Activated T-cell treated with anti-CD3 and anti-CD28 coated beads, Interleukin-2, amount 50 U/mL, for 4 hours (primary cell): ENCODE measurements around the gene REST. TPM values are rescaled to one million over a fixed set of nuclear protein-coding genes. Genes with fewer than 3 reads are reported as not detected.
"Not testable (repeated sequence)": the region's sequence is repeated elsewhere in the genome, so short reads cannot be mapped to it uniquely, and the experiment has no call there.

ENCODE experiments used
- ATAC-seq, 2 donors: fragments of 200-7000 bp; cut with Tn5 transposase; one replicate each; pipeline ENCODE4 v1.10.0; 2021
- DNase-seq: peaks from one replicate; pipeline ENCODE4 v3.0.0-alpha.2; 2020
- H3K27me3 Mint-ChIP-seq: one replicate; pipeline ENCODE4 v1.8.0; 2021; ENCODE audit warnings: low read depth, mixed read lengths
- H3K36me3 Mint-ChIP-seq: one replicate; pipeline ENCODE4 v1.8.0; 2022; ENCODE audit warnings: mixed read lengths; ENCODE audit not compliant: insufficient read depth
- H3K4me1 Mint-ChIP-seq: one replicate; pipeline ENCODE4 v1.8.0; 2021; ENCODE audit warnings: low read depth, mixed read lengths
- H3K4me3 Mint-ChIP-seq: one replicate; pipeline ENCODE4 v1.8.0; 2021; ENCODE audit warnings: mild to moderate bottlenecking, moderate library complexity, mixed read lengths
- H3K9me3 Mint-ChIP-seq: one replicate; pipeline ENCODE4 v1.8.0; 2021; ENCODE audit warnings: mixed read lengths
- total RNA-seq, 3 donors: library from RNA; stranded (reverse); gene quantifications; one replicate each; pipeline ENCODE4 v1.2.1, GENCODE V29; 2021

REST gene
- total RNA-seq, 3 donors from 2014 or later: 36.0 to 43.4 (median 41.4) TPM

DNA sequence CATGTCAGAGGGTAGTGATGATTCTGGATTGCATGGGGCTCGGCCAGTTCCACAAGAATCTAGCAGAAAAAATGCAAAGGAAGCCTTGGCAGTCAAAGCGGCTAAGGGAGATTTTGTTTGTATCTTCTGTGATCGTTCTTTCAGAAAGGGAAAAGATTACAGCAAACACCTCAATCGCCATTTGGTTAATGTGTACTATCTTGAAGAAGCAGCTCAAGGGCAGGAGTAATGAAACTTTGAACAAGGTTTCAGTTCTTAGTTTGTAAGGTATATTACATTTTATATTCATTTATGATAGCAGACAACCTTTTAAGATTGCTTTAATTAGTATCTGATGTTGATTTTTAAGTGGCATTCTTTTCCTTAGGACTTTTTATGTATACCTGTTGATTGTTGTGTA, 24.2 kb downstream of the REST start:
- H3K4me1 Mint-ChIP-seq: peaks cover 30% of the 10 kb centered on the region
- H3K27me3 Mint-ChIP-seq: no peaks in the 10 kb centered on the region
- no peak overlapping the region for H3K4me3 Mint-ChIP-seq
- ATAC-seq (no peak), DNase-seq (no peak)
- H3K9me3 Mint-ChIP-seq: no peaks in the 10 kb centered on the region
- H3K36me3 Mint-ChIP-seq: peaks cover 34% of the 10 kb centered on the region

GRCh38 chr4:56937262-56937661, 29.6 kb downstream of the REST start:
- Mint-ChIP-seq H3K4me3 (no peak overlapping the region), H3K4me1 (peaks cover 9% of the 10 kb centered on the region), H3K36me3 (peaks cover 15% of the 10 kb centered on the region), H3K9me3 (no peaks in the 10 kb centered on the region), H3K27me3 (no peaks in the 10 kb centered on the region)
- no peak for DNase-seq
- ATAC-seq: no peak

DNA sequence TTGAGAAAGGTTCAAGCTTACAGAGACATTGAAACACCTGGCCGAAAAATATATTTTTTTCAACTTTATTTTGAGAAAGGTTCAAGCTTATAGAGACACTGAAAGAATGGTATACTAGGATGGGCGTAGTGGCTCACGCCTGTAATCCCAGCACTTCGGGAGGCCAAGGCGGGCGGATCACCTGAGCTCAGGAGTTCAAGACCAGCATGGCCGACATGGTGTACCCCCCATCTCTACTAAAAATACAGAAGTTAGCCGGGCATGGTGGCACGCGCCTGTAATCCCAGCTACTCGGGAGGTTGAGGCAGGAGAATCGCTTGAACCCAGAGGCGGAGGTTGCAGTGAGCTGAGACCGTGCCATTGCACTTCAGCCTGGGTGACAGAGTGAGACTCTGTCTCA, 32.1 kb downstream of the REST start:
- not testable (repeated sequence) for H3K27me3 Mint-ChIP-seq, DNase-seq, H3K4me3 Mint-ChIP-seq, H3K9me3 Mint-ChIP-seq, H3K4me1 Mint-ChIP-seq, ATAC-seq
- peaks cover 15% of the 10 kb centered on the region for H3K36me3 Mint-ChIP-seq

DNA sequence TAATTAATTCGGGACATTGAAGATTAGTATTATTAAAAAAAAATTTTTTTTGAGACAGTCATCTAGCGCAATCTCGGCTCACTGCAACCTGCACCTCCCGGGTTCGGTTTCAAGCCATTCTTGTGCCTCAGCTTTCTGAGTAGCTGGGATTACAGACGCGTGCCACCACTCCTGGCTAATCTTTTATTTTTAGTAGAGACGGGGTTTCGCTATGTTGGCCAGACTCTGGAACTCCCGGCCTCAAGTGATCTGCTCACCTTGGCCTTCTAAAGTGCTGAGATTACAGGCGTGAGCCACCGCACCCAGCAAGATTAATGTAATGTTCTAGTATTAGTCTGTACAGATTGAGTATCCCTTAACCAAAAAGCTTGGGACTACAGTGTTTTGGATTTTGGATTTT, 32.7 kb downstream of the REST start:
- H3K36me3 Mint-ChIP-seq: peaks cover 15% of the 10 kb centered on the region
- DNase-seq (no peak), ATAC-seq (no peak)
- no peak overlapping the region for H3K4me3 Mint-ChIP-seq
- H3K9me3 Mint-ChIP-seq: no peaks in the 10 kb centered on the region
- H3K4me1 Mint-ChIP-seq: no peaks in the 10 kb centered on the region
- no peaks in the 10 kb centered on the region for H3K27me3 Mint-ChIP-seq

DNA sequence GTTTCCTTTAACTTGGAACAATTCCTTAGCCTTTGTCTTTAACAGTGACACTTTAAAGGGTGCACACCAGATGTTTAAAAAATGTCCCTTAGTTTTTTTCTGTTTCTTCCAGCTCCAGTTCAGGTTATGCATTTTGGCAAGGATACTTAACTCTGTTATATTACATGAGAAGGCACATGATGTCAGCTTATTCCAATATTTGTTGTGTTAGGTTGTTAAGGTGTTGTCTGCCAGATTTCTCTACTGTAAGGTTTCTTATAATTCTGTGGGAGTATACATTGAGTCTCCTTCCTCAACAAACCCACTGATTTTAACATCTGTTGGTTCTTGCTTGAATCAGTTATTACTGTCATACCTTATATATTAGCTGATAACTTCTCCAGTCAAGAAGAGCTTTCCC, 33.3 kb downstream of the REST start:
- no peaks in the 10 kb centered on the region for H3K9me3 Mint-ChIP-seq
- no peak overlapping the region for H3K4me3 Mint-ChIP-seq
- DNase-seq (no peak), ATAC-seq (no peak)
- no peaks in the 10 kb centered on the region for H3K27me3 Mint-ChIP-seq
- peaks cover 15% of the 10 kb centered on the region for H3K36me3 Mint-ChIP-seq
- H3K4me1 Mint-ChIP-seq: no peaks in the 10 kb centered on the region

DNA sequence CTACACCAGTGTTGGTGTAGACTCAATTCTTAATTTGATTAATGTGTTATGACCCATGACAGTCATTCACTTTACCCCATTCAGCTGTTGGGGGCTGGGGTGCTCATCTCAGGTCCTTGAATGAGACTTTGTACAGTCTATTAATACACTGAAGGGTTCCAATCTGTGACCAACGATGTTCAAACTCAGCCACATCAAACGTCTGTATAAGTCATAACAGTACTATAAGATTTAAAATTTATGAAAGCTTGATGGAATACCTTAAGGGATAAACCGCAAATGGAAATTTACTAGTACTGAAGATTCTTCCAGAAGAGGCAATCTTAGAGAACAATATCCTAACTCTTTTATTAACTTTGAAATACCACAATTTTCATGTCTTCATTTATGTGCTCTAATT, 33.7 kb downstream of the REST start:
- Mint-ChIP-seq H3K4me1 (no peaks in the 10 kb centered on the region), H3K9me3 (no peaks in the 10 kb centered on the region), H3K27me3 (no peaks in the 10 kb centered on the region), H3K36me3 (peaks cover 13% of the 10 kb centered on the region), H3K4me3 (no peak overlapping the region)
- ATAC-seq (no peak), DNase-seq (no peak)

DNA sequence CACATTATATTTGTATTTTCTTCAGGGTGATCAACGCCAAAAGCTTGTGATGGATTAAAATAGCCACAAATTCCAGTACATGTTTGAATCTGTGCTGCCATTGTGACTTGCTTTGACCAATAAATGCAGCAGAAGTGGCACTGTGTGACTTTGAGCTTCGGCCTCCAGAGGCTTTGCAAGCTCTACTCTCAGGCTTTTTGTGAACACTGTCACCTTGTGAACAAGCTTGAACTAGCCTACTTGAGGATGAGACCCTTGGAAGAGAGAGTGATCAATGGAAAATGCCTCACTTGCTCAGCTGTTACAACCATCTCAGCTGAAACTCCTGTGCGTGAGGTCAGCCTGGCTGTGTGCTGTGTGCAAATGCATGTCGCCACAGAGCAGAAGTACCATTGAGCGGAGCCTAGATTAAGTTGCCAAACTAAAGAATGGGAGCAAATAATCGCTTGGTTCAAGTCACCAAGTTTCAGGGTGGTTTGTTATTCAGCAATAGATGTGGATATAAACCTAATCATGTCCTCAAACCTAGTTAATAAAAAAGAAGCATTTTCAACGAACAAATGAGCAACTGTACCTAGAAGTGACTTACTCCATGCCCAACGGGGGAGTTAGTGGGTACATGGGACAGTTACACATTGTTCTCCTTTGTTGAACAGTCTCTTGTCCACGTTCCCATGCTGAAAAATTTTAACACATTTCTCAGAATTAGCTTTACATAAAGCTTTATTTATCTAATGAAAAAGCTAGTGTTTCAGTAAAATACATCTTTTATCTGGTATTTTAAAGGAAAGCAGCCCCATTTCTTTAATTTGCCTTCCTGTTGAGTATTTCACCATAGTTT, 46.2 kb downstream of the REST start:
- H3K9me3 Mint-ChIP-seq: no peaks in the 10 kb centered on the region
- ATAC-seq (no peak), DNase-seq (no peak)
- H3K4me3 Mint-ChIP-seq: no peak overlapping the region
- H3K4me1 Mint-ChIP-seq: no peaks in the 10 kb centered on the region
- H3K27me3 Mint-ChIP-seq: no peaks in the 10 kb centered on the region
- H3K36me3 Mint-ChIP-seq: no peaks in the 10 kb centered on the region

DNA sequence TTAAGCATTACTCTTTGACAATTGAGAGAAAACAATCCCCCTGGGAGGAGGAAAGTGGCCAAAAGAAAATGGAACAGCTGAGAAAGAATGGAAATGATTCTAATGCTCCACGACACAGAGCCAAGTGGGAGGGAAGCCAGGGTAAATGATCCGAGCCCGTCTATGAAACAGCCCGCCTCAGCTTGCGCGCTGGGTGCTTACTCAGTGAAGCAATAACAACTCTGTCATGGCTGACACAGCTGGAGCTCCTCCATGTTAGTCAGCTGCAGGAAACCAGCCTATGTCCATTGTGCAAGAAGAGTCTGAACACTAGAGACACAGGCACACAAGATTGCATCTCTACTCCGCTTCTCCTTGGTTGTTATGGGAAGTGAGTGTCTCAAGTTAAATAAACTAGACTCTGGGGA, 50.4 kb downstream of the REST start:
- H3K4me3 Mint-ChIP-seq: no peak overlapping the region
- H3K27me3 Mint-ChIP-seq: no peaks in the 10 kb centered on the region
- peaks cover 7% of the 10 kb centered on the region for H3K36me3 Mint-ChIP-seq
- no peak for ATAC-seq
- no peaks in the 10 kb centered on the region for H3K4me1 Mint-ChIP-seq
- DNase-seq: no peak
- no peaks in the 10 kb centered on the region for H3K9me3 Mint-ChIP-seq

- Mint-ChIP-seq H3K27me3 (no peaks in the 10 kb centered on the region), H3K4me1 (no peaks in the 10 kb centered on the region), H3K4me3 (no peak overlapping the region), H3K36me3 (peaks cover 10% of the 10 kb centered on the region), H3K9me3 (no peaks in the 10 kb centered on the region)
- DNase-seq: no peak
- ATAC-seq: no peak
These were observed 51.4 kb downstream of the REST start for GRCh38 chr4:56959100-56959499.

DNA sequence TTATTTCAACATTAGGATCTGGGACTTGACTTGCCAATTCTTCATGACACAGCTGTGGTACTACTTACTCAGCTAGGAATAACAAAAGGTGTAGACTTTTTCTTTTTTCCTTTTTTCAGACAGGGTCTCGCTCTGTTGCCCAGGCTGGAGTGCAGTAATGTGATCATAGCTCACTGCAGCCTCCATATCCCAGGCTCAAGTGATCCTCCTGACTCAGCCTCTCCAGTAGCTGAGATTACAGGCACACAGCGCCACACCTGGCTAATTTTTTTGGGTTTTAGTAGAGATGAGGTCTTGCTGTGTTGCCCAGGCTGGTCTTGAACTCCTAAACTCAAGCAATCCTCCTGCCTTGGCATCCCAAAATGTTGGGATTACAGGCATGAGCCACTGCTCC, 53.4 kb downstream of the REST start:
- Mint-ChIP-seq H3K27me3 (no peaks in the 10 kb centered on the region), H3K4me3 (no peak overlapping the region), H3K36me3 (peaks cover 21% of the 10 kb centered on the region), H3K9me3 (no peaks in the 10 kb centered on the region), H3K4me1 (no peaks in the 10 kb centered on the region)
- ATAC-seq (no peak), DNase-seq (no peak)

DNA sequence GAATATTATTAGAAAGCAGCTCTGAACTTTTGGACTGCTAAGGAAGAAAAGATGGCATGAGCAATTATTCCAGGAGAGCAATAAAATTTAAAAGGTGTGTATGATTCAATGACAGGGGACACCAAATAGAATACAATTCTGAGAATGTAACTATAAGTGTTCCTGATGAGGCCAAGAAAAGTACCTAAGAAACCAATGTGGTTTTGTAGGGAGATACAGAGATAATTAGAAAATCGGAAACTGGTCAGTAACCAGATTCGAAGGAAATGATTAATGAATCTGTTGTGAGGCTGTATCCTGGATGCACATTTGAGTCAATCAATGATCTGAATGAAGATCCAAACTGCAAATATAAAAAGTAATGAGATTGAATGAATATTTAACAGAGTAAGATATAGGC, 63.7 kb downstream of the REST start:
- Mint-ChIP-seq H3K4me1 (peaks cover 43% of the 10 kb centered on the region), H3K36me3 (peaks cover 44% of the 10 kb centered on the region), H3K27me3 (no peaks in the 10 kb centered on the region), H3K4me3 (no peak overlapping the region), H3K9me3 (no peaks in the 10 kb centered on the region)
- ATAC-seq: no peak
- DNase-seq: no peak

DNA sequence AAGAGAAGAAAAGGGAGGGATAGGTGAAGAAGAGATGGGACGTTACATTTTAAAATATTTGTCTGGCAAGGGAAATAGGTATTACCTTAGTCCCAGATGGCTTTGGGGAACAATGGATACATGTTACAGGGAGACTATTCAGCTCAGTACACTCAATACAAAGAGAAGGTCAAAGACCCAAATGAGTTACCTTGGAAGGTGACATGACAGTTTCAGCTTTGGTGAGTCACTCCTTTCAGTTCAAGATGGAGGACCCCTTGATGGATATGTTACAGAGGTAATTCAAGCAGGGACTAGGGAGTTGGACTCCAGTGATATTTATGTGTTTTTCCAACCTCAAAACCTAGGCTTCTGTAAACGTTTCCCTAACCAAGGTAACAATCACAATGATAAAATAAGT, 64.7 kb downstream of the REST start:
- H3K4me3 Mint-ChIP-seq: no peak overlapping the region

DNA sequence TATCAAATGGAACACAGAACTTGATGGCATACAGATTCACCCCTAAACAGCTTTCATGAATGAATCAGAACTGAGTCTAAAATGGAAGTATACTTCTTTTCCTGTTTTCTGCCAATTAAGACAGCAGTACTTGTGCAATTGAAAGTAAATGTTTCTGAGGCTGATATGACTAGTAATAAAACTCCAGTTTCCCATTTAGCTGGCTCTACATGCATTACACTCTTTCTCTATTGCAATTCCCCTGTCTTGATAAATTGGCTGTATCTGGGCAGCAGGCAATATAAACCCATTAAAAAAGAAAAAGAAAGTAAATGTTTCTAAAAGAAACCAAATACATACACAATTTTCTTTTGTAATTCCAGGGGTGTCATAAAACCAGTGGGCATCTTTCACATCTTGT, 65.1 kb downstream of the REST start:
- DNase-seq (no peak), ATAC-seq (peak; percentile 9 to 21)
- Mint-ChIP-seq H3K4me1 (peaks cover 43% of the 10 kb centered on the region), H3K36me3 (peaks cover 39% of the 10 kb centered on the region), H3K4me3 (no peak overlapping the region), H3K27me3 (no peaks in the 10 kb centered on the region), H3K9me3 (no peaks in the 10 kb centered on the region)

More for the DNA sequence above, 64.7 kb downstream of the REST start:
- no peaks in the 10 kb centered on the region for H3K9me3 Mint-ChIP-seq
- ATAC-seq (peak; percentile 15 to 20), DNase-seq (no peak)
- H3K27me3 Mint-ChIP-seq: no peaks in the 10 kb centered on the region
- H3K36me3 Mint-ChIP-seq: peaks cover 41% of the 10 kb centered on the region
- H3K4me1 Mint-ChIP-seq: peaks cover 43% of the 10 kb centered on the region

GRCh38 chr4:56973336-56973735, 65.6 kb downstream of the REST start:
- Mint-ChIP-seq H3K4me3 (peak overlapping the region; percentile 37), H3K4me1 (peaks cover 43% of the 10 kb centered on the region), H3K9me3 (no peaks in the 10 kb centered on the region), H3K36me3 (peaks cover 39% of the 10 kb centered on the region), H3K27me3 (no peaks in the 10 kb centered on the region)
- DNase-seq (no peak), ATAC-seq (no peak)

- H3K36me3 Mint-ChIP-seq: peaks cover 29% of the 10 kb centered on the region
- no peak for ATAC-seq
- peak overlapping the region; percentile 99 for H3K4me3 Mint-ChIP-seq
These were observed 68.7 kb downstream of the REST start for GRCh38 chr4:56976283-56976836.

More at GRCh38 chr4:56976283-56976836, 68.7 kb downstream of the REST start:
- no peaks in the 10 kb centered on the region for H3K9me3 Mint-ChIP-seq
- no peak for DNase-seq
- no peaks in the 10 kb centered on the region for H3K27me3 Mint-ChIP-seq
- peaks cover 59% of the 10 kb centered on the region for H3K4me1 Mint-ChIP-seq
